Measurements from ENCODE around the gene B3GALT5. TPM values are rescaled to one million over a fixed set of nuclear protein-coding genes. Genes with fewer than 3 reads are reported as not detected.

B3GALT5 gene
- total RNA-seq, 4 donors from 2014 or later, result 0.13 to 1.3 (median 0.77) TPM

DNA sequence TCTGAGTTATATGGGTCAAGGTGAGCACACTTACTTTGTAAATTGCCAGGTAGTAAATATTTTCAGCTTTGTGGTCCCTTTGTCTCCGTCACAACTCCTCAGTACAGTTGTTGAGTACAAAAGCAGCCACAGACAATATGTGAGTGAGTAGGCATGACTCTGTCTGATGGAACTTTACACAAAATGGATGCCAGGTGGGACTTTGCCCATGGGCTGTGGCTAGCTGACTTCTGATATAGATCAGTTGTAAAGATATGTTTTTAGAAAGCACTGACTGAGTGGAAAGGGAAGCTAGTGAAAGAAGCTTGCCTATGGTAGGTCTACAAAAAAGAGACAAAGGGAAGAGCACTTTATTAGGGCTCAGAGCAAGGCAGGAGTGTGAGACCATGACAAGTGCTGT, 109.1 kb downstream of the B3GALT5 start:
- Histone ChIP-seq H3K9me3 (no peaks in the 10 kb centered on the region), H3K27ac (no peak overlapping the region), H3K4me3 (no peak overlapping the region), H3K36me3 (no peaks in the 10 kb centered on the region), H3K4me1 (no peaks in the 10 kb centered on the region), H3K27me3 (peaks cover 15% of the 10 kb centered on the region)
- 67 to 69% methylated on average over 1 of the region's 1 CpG for WGBS, 2 donors (ENCODE audit: low coverage in 1 of 2)
- TF ChIP-seq CTCF (IDR thresholded peaks at IDR 0.05), result no peak
- TF ChIP-seq POLR2AphosphoS5 (IDR thresholded peaks at IDR 0.05), result no peak
- TF ChIP-seq POLR2A (IDR thresholded peaks at IDR 0.05), result no peak
- TF ChIP-seq EP300 (IDR thresholded peaks at IDR 0.05), result no peak
- ATAC-seq, result no peak

Other genes with a start within 250 kb of the B3GALT5 start
- 1 to 10 TPM in 3 of 4 donors, under 1 TPM in 1; 0.54 to 1.6 (median 1.2) TPM for gene LCA5L, start 167.2 kb upstream of the B3GALT5 start, total RNA-seq
- 10 to 100 TPM in 3 of 4 donors, 1 to 10 TPM in 1; 5.9 to 39.7 (median 30.5) TPM for gene SH3BGR, start 161.0 kb upstream of the B3GALT5 start, total RNA-seq
- 1 to 10 TPM in 1 of 4 donors, under 1 TPM in 1, not detected in 2; 0.50 to 1.9 TPM for gene IGSF5, start 132.2 kb downstream of the B3GALT5 start, total RNA-seq

All from gastroesophageal sphincter (tissue), 4 donors.